Measurements from ENCODE around the gene GINS1.

GINS1 gene

GRCh38 chr20:25407311-25408169 is at the start of gene GINS1:
Gene GINS1, plus strand, starts transcription at chr20:25407673. Its CDS starts 148 bp downstream, at chr20:25407821.
- DNase-seq: peak; percentile 96

- DNase-seq: no peak
These were observed 46.7 kb upstream of the GINS1 start for GRCh38 chr20:25360631-25361286.

GRCh38 chr20:25361287-25361683 is 46.2 kb upstream of the GINS1 start:
- DNase-seq: no peak

- no peak for DNase-seq
These were observed 43.2 kb upstream of the GINS1 start for GRCh38 chr20:25364180-25364788.

- no peak for DNase-seq
These were observed 42.4 kb upstream of the GINS1 start for GRCh38 chr20:25364879-25365699.

- DNase-seq: no peak
These were observed 38.9 kb upstream of the GINS1 start for GRCh38 chr20:25368526-25368925.

- DNase-seq: no peak
These were observed 38.5 kb upstream of the GINS1 start for GRCh38 chr20:25368976-25369375.

- no peak for DNase-seq
These were observed 37.9 kb upstream of the GINS1 start for GRCh38 chr20:25369529-25369928.

- DNase-seq: no peak
These were observed 37.5 kb upstream of the GINS1 start for GRCh38 chr20:25369971-25370370.

GRCh38 chr20:25372584-25373336 is 34.7 kb upstream of the GINS1 start:
- no peak for DNase-seq

GRCh38 chr20:25374842-25375241 is 32.6 kb upstream of the GINS1 start:
- DNase-seq: no peak

GRCh38 chr20:25376236-25376635 is 31.2 kb upstream of the GINS1 start:
- no peak for DNase-seq

- DNase-seq: no peak
These were observed 30.6 kb upstream of the GINS1 start for GRCh38 chr20:25376886-25377285.

GRCh38 chr20:25378189-25378883 is 29.1 kb upstream of the GINS1 start:
- no peak for DNase-seq

GRCh38 chr20:25378884-25379733 is 28.4 kb upstream of the GINS1 start:
- no peak for DNase-seq

- DNase-seq: no peak
These were observed 26.4 kb upstream of the GINS1 start for GRCh38 chr20:25380945-25381614.

GRCh38 chr20:25382704-25383370 is 24.6 kb upstream of the GINS1 start:
- no peak for DNase-seq

GRCh38 chr20:25389401-25389857 is 18.0 kb upstream of the GINS1 start:
- DNase-seq: no peak

GRCh38 chr20:25389858-25390537 is 17.5 kb upstream of the GINS1 start:
- peak; percentile 86 for DNase-seq
